ENCODE measurements around the gene AKAP5. TPM values are rescaled to one million over a fixed set of nuclear protein-coding genes. Genes with fewer than 3 reads are reported as not detected.

Gene AKAP5
- total and polyA plus RNA-seq, 2 of the 13 experiments (the other 11 are each of a cell fraction or from before 2014, with no cell fraction given): 0.18 to 1.5 TPM

DNA sequence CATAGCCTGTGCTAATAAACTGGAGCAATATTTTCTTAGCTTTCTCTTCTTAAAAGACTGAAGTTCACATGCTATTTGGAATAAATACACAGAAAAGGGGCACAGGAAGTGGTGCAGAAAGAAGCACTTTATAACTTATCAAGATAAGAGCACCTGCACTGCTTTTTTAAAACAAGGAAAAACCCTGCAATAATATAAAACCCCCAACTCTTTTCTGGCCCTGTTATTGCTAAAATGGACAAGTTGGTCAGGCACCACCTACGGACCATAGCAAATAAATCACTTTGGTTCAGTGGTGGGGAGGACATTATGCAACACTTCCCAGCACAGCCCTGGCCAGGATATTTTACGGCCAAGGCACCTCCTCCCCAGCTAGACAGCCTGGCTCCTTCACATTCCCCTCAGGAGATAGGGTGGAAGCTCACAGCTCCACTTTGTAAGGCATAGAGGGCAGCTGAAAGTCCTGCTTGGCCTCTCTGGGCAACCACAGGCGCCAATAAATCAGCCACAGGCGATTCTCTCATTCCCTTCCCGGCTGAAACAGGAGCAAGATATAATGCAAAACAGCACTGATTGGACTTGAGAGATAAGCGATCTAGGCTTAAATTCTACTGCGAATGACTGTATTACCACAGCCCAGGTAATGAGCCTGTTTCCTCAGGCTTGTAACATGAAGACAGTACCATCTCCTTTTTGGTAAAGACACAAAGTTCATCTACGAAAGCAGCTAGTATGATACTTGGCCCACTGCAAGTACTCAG lies 36.3 kb downstream of the AKAP5 start (continued):
- TF ChIP-seq KDM2A (CRISPR knock-in tag; IDR thresholded peaks at IDR 0.05; ENCODE audit: borderline replicate concordance, low read depth): 0 out of 2 replicates have a peak, but pooled peaks have one; percentile 18
- TF ChIP-seq ZFP37 (CRISPR knock-in tag; IDR thresholded peaks at IDR 0.05; ENCODE audit: borderline replicate concordance): no peak
- TF ChIP-seq IRX3 (CRISPR knock-in tag; IDR thresholded peaks at IDR 0.05; ENCODE audit: borderline replicate concordance, low read depth): no peak
- no peak for TF ChIP-seq ATRX (CRISPR knock-in tag; IDR thresholded peaks at IDR 0.05; ENCODE audit: borderline replicate concordance)
- TF ChIP-seq NR2F2 (IDR thresholded peaks at IDR 0.05; ENCODE audit: borderline replicate concordance, low read depth): no peak
- TF ChIP-seq, protein P1, sequence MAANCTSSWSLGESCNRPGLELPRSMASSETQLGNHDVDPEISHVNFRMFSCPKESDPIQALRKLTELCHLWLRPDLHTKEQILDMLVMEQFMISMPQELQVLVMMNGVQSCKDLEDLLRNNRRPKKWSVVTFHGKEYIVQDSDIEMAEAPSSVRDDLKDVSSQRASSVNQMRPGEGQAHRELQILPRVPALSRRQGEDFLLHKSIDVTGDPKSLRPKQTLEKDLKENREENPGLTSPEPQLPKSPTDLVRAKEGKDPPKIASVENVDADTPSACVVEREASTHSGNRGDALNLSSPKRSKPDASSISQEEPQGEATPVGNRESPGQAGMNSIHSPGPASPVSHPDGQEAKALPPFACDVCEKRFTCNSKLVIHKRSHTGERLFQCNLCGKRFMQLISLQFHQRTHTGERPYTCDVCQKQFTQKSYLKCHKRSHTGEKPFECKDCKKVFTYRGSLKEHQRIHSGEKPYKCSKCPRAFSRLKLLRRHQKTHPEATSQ (CRISPR knock-in tag; IDR thresholded peaks at IDR 0.05; ENCODE audit: borderline replicate concordance): no peak
- TF ChIP-seq SALL1 (CRISPR knock-in tag; IDR thresholded peaks at IDR 0.05): peak; percentile 30; the same call in 1 of the 2 replicates
- TF ChIP-seq TCF7L2 (IDR thresholded peaks at IDR 0.05; ENCODE audit: low read depth, low read length): no peak
- TF ChIP-seq PAWR (CRISPR knock-in tag; IDR thresholded peaks at IDR 0.05; ENCODE audit: borderline replicate concordance): no peak
- peak; percentile 57 for TF ChIP-seq TEAD3 (CRISPR knock-in tag; optimal IDR thresholded peaks at IDR 0.05; ENCODE audit: borderline replicate concordance)
- TF ChIP-seq ZBTB38 (CRISPR knock-in tag; IDR thresholded peaks at IDR 0.05): no peak
- TF ChIP-seq, protein P2, sequence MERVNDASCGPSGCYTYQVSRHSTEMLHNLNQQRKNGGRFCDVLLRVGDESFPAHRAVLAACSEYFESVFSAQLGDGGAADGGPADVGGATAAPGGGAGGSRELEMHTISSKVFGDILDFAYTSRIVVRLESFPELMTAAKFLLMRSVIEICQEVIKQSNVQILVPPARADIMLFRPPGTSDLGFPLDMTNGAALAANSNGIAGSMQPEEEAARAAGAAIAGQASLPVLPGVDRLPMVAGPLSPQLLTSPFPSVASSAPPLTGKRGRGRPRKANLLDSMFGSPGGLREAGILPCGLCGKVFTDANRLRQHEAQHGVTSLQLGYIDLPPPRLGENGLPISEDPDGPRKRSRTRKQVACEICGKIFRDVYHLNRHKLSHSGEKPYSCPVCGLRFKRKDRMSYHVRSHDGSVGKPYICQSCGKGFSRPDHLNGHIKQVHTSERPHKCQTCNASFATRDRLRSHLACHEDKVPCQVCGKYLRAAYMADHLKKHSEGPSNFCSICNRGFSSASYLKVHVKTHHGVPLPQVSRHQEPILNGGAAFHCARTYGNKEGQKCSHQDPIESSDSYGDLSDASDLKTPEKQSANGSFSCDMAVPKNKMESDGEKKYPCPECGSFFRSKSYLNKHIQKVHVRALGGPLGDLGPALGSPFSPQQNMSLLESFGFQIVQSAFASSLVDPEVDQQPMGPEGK (CRISPR knock-in tag; IDR thresholded peaks at IDR 0.05): peak; percentile 83
- no peak for TF ChIP-seq ZNF839 (CRISPR knock-in tag; IDR thresholded peaks at IDR 0.05; ENCODE audit: borderline replicate concordance)
- TF ChIP-seq XRCC5 (optimal IDR thresholded peaks at IDR 0.05; ENCODE audit: low read length): peak; percentile 15
- no peak for TF ChIP-seq CHCHD3 (CRISPR knock-in tag; IDR thresholded peaks at IDR 0.05)
- no peak for TF ChIP-seq RFXAP (CRISPR knock-in tag; IDR thresholded peaks at IDR 0.05; ENCODE audit: borderline replicate concordance)
- TF ChIP-seq CCDC6 (CRISPR knock-in tag; IDR thresholded peaks at IDR 0.05): no peak
- TF ChIP-seq ZNF549 (CRISPR knock-in tag; IDR thresholded peaks at IDR 0.05): no peak
- TF ChIP-seq KLF9 (CRISPR knock-in tag; IDR thresholded peaks at IDR 0.05; ENCODE audit: low read depth): 0 out of 2 replicates have a peak, but pooled peaks have one; percentile 26
- TF ChIP-seq RCOR2 (CRISPR knock-in tag; IDR thresholded peaks at IDR 0.05): 0 out of 2 replicates have a peak, but pooled peaks have one; percentile 32
- TF ChIP-seq, protein P3, sequence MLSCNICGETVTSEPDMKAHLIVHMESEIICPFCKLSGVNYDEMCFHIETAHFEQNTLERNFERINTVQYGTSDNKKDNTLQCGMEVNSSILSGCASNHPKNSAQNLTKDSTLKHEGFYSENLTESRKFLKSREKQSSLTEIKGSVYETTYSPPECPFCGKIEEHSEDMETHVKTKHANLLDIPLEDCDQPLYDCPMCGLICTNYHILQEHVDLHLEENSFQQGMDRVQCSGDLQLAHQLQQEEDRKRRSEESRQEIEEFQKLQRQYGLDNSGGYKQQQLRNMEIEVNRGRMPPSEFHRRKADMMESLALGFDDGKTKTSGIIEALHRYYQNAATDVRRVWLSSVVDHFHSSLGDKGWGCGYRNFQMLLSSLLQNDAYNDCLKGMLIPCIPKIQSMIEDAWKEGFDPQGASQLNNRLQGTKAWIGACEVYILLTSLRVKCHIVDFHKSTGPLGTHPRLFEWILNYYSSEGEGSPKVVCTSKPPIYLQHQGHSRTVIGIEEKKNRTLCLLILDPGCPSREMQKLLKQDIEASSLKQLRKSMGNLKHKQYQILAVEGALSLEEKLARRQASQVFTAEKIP (CRISPR knock-in tag; IDR thresholded peaks at IDR 0.05; ENCODE audit: borderline replicate concordance): no peak
- no peak for TF ChIP-seq ISL2 (CRISPR knock-in tag; IDR thresholded peaks at IDR 0.05)
- TF ChIP-seq ZNF747 (CRISPR knock-in tag; IDR thresholded peaks at IDR 0.05; ENCODE audit: borderline replicate concordance): no peak
- TF ChIP-seq PPARG (CRISPR knock-in tag; conservative IDR thresholded peaks at IDR 0.05): no peak
- TF ChIP-seq, protein P4, sequence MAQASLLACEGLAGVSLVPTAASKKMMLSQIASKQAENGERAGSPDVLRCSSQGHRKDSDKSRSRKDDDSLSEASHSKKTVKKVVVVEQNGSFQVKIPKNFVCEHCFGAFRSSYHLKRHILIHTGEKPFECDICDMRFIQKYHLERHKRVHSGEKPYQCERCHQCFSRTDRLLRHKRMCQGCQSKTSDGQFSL (CRISPR knock-in tag; IDR thresholded peaks at IDR 0.05): no peak
- TF ChIP-seq IKZF4 (CRISPR knock-in tag; IDR thresholded peaks at IDR 0.05; ENCODE audit: borderline replicate concordance, low read depth, not compliant biosample characterization): no peak

Data from HepG2 (cell line).